H9 (cell line): ENCODE measurements around the gene DLG1. TPM values are rescaled to one million over a fixed set of nuclear protein-coding genes. Genes with fewer than 3 reads are reported as not detected.

Experiments used
- DNase-seq: peaks from one replicate; pipeline ENCODE4 v3.0.0-alpha.2; 2017
- H2AFZ ChIP-seq: one replicate; pipeline ENCODE4 v1.6.1; 2013; ENCODE audit warnings: mild to moderate bottlenecking, low read length, control low read depth, moderate library complexity
- H2AK5ac ChIP-seq: 2 replicates; pipeline ENCODE4 v1.6.1; 2013; ENCODE audit warnings: low read length, control low read depth, mixed read lengths; ENCODE audit not compliant: insufficient read length
- H2BK120ac ChIP-seq: one replicate; pipeline ENCODE4 v1.6.1; 2013; ENCODE audit warnings: low read depth, mild to moderate bottlenecking, low read length, control low read depth, inconsistent platforms; ENCODE audit not compliant: poor library complexity, severe bottlenecking
- H2BK12ac ChIP-seq: 2 replicates; pipeline ENCODE4 v1.6.1; 2013; ENCODE audit warnings: low read length, control low read depth, mixed read lengths, low read depth; ENCODE audit not compliant: insufficient read length
- H2BK15ac ChIP-seq: 2 replicates; pipeline ENCODE4 v1.6.1; 2013; ENCODE audit warnings: low read depth, low read length, control low read depth
- H2BK20ac ChIP-seq: one replicate; pipeline ENCODE4 v1.6.1; 2013; ENCODE audit warnings: low read depth, mild to moderate bottlenecking, low read length, control low read depth, inconsistent platforms; ENCODE audit not compliant: poor library complexity, severe bottlenecking
- H2BK5ac ChIP-seq: 2 replicates; pipeline ENCODE4 v1.6.1; 2013; ENCODE audit warnings: low read length, control low read depth, mixed read lengths; ENCODE audit not compliant: insufficient read length
- H3K14ac ChIP-seq: 2 replicates; pipeline ENCODE4 v1.6.1; 2013; ENCODE audit warnings: low read length, control low read depth; ENCODE audit not compliant: insufficient read depth
- H3K18ac ChIP-seq: 2 replicates; pipeline ENCODE4 v1.6.1; 2013; ENCODE audit warnings: low read depth, mild to moderate bottlenecking, mixed read lengths, low read length, control low read depth; ENCODE audit not compliant: insufficient read length
- H3K23ac ChIP-seq: 2 replicates; pipeline ENCODE4 v1.6.1; 2013; ENCODE audit warnings: low read length, control low read depth, mixed read lengths, low read depth; ENCODE audit not compliant: insufficient read length
- H3K23me2 ChIP-seq: 2 replicates; pipeline ENCODE4 v1.6.1; 2013; ENCODE audit warnings: low read depth, mild to moderate bottlenecking, mixed read lengths, low read length, control low read depth; ENCODE audit not compliant: insufficient read length, poor library complexity, severe bottlenecking
- H3K27ac ChIP-seq: 2 replicates; pipeline ENCODE4 v1.5.1; 2013; ENCODE audit warnings: low read length, control low read depth, mixed read lengths, low read depth; ENCODE audit not compliant: insufficient read length
- H3K27me3 ChIP-seq: 2 replicates; pipeline ENCODE4 v1.6.1; 2013; ENCODE audit warnings: low read length, control low read depth, inconsistent platforms; ENCODE audit not compliant: insufficient read depth
- H3K4ac ChIP-seq: 2 replicates; pipeline ENCODE4 v1.6.1; 2013; ENCODE audit warnings: low read depth, mild to moderate bottlenecking, control low read depth, inconsistent platforms, low read length, moderate library complexity
- H3K4me1 ChIP-seq: 2 replicates; pipeline ENCODE4 v1.6.1; 2013; ENCODE audit warnings: low read length, control low read depth, inconsistent platforms; ENCODE audit not compliant: insufficient read depth
- H3K4me2 ChIP-seq: 2 replicates; pipeline ENCODE4 v1.6.1; 2013; ENCODE audit warnings: low read length, control low read depth, mixed read lengths; ENCODE audit not compliant: insufficient read length, insufficient read depth
- H3K56ac ChIP-seq: 2 replicates; pipeline ENCODE4 v1.6.1; 2013; ENCODE audit warnings: low read depth, mild to moderate bottlenecking, mixed read lengths, low read length, control low read depth; ENCODE audit not compliant: insufficient read length
- H3K79me1 ChIP-seq: 2 replicates; pipeline ENCODE4 v1.6.1; 2013; ENCODE audit warnings: low read depth, mild to moderate bottlenecking, moderate library complexity, low read length, control low read depth, inconsistent platforms; ENCODE audit not compliant: insufficient read depth, poor library complexity, severe bottlenecking
- H3K79me2 ChIP-seq: 2 replicates; pipeline ENCODE4 v1.6.1; 2013; ENCODE audit warnings: low read length, control low read depth, inconsistent platforms; ENCODE audit not compliant: insufficient read depth
- H3K9ac ChIP-seq: 2 replicates; pipeline ENCODE4 v1.6.1; 2013; ENCODE audit warnings: low read length, control low read depth, mixed read lengths; ENCODE audit not compliant: insufficient read length; ENCODE audit errors: extremely low read depth
- H3K9me3 ChIP-seq: one replicate; pipeline ENCODE4 v1.6.1; 2013; ENCODE audit warnings: low read depth, low read length, inconsistent platforms; ENCODE audit not compliant: control insufficient read depth
- H3T11ph ChIP-seq: one replicate; pipeline ENCODE4 v1.6.1; 2013; ENCODE audit warnings: mild to moderate bottlenecking, low read length, control low read depth, inconsistent platforms
- H4K20me1 ChIP-seq: one replicate; pipeline ENCODE4 v1.6.1; 2013; ENCODE audit not compliant: control insufficient read depth, insufficient read length, insufficient read depth
- H4K5ac ChIP-seq: 2 replicates; pipeline ENCODE4 v1.6.1; 2013; ENCODE audit warnings: low read depth, mild to moderate bottlenecking, mixed read lengths, low read length, control low read depth; ENCODE audit not compliant: insufficient read length
- H4K8ac ChIP-seq: replicated peaks from 2 replicates; pipeline ENCODE4 v1.6.1; 2013; ENCODE audit warnings: low read length, control low read depth, mixed read lengths, low read depth; ENCODE audit not compliant: insufficient read length
- H4K91ac ChIP-seq: 2 replicates; pipeline ENCODE4 v1.6.1; 2013; ENCODE audit warnings: low read depth, mild to moderate bottlenecking, moderate library complexity, mixed read lengths, low read length, control low read depth; ENCODE audit not compliant: insufficient read length
- H3K27ac Mint-ChIP-seq, 3 experiments: 2 replicates in 2 of 3; 3 replicates in 1 of 3; pipeline ENCODE4 v1.8.0; 2020 to 2021; ENCODE audit warnings: mixed read lengths in 3 of 3, mild to moderate bottlenecking in 1 of 3, moderate library complexity in 1 of 3
- H3K27me3 Mint-ChIP-seq: 2 replicates; pipeline ENCODE4 v1.8.0; 2021; ENCODE audit warnings: low read depth, mild to moderate bottlenecking, moderate library complexity, mixed read lengths
- H3K36me3 Mint-ChIP-seq, 3 experiments: 2 replicates in 2 of 3; 3 replicates in 1 of 3; pipeline ENCODE4 v1.8.0; 2020 to 2021; ENCODE audit warnings: low read depth in 3 of 3, mixed read lengths in 3 of 3; ENCODE audit not compliant: insufficient read depth in 1 of 3
- H3K4me1 Mint-ChIP-seq, 2 experiments: 2 replicates each; pipeline ENCODE4 v1.8.0; 2020; ENCODE audit warnings: mixed read lengths in 2 of 2
- H3K4me3 Mint-ChIP-seq, 2 experiments: 2 replicates in 1 of 2; 3 replicates in 1 of 2; pipeline ENCODE4 v1.8.0; 2020 to 2021; ENCODE audit warnings: mild to moderate bottlenecking in 2 of 2, mixed read lengths in 2 of 2, moderate library complexity in 1 of 2
- H3K9me3 Mint-ChIP-seq, 2 experiments: 2 replicates in 1 of 2; 3 replicates in 1 of 2; pipeline ENCODE4 v1.8.0; 2020; ENCODE audit warnings: mild to moderate bottlenecking in 2 of 2, mixed read lengths in 2 of 2, moderate library complexity in 1 of 2
- CTCF ChIP-seq: fragments of 200-600 bp; sonication (generic); conservative IDR thresholded peaks from 3 replicates; pipeline ENCODE4 v1.8.0; 2021; ENCODE audit warnings: antibody characterized with exemption, mild to moderate bottlenecking
- WGBS: extraction: QIAGEN DNeasy Blood & Tissue Kit; methylation state at CpG from one replicate; pipeline ENCODE4 v1.1.7; 2013; ENCODE audit warnings: missing lambda C conversion rate, low lambda C conversion rate, mixed read lengths; ENCODE audit not compliant: insufficient read length; ENCODE audit errors: extremely low coverage; 5-methylcytosine and 5-hydroxymethylcytosine counted together
- total RNA-seq: library from RNA; stranded (reverse); gene quantifications from 2 replicates; pipeline ENCODE4 v1.2.1, GENCODE V29; 2021

DLG1 gene
- total RNA-seq, 1 experiment from 2014 or later = 84.1 TPM

GRCh38 chr3:197292648-197293047 is 5.8 kb downstream of the DLG1 start:
- Histone ChIP-seq H2BK20ac (no peak overlapping the region), H3K23ac (no peak overlapping the region), H3K79me2 (peaks cover 5% of the 10 kb centered on the region; the same call in 1 of the 2 replicates), H2BK15ac (no peak overlapping the region), H4K20me1 (no peaks in the 10 kb centered on the region), H3K56ac (no peak overlapping the region), H3T11ph (no peak overlapping the region), H2BK5ac (no peak overlapping the region), H3K4ac (no peak overlapping the region), H4K91ac (no peak overlapping the region), H2BK120ac (no peak overlapping the region), H3K9ac (no peak overlapping the region), H3K27ac (no peak overlapping the region), H3K23me2 (peaks cover 6% of the 10 kb centered on the region), H4K8ac (no peak overlapping the region), H4K5ac (no peak overlapping the region), H3K9me3 (no peaks in the 10 kb centered on the region), H3K4me2 (no peak overlapping the region), H3K14ac (no peak overlapping the region), H3K27me3 (no peaks in the 10 kb centered on the region), H2AFZ (no peak overlapping the region), H3K4me1 (no peaks in the 10 kb centered on the region), H2AK5ac (no peak overlapping the region), H2BK12ac (no peak overlapping the region), H3K79me1 (peaks cover 5% of the 10 kb centered on the region), H3K18ac (no peak overlapping the region)
- Mint-ChIP-seq H3K27ac (no peak overlapping the region), H3K4me3 (no peak overlapping the region), H3K27me3 (no peaks in the 10 kb centered on the region), H3K36me3 (peaks cover 12 to 62% (median 54%) of the 10 kb centered on the region in 3 experiments), H3K9me3 (no peaks in the 10 kb centered on the region), H3K4me1 (peaks cover 10 to 13% of the 10 kb centered on the region in 2 experiments)
- TF ChIP-seq CTCF = no peak
- DNase-seq = no peak
- no CpG with 5 or more reads among the region's 1 CpG for WGBS
